Osteoblast (primary cell): ENCODE results near the gene ADORA2A. TPM values are rescaled to one million over a fixed set of nuclear protein-coding genes. Genes with fewer than 3 reads are reported as not detected.

Source experiments
- DNase-seq: peaks from one replicate; pipeline ENCODE4 v3.0.0; 2011; ENCODE audit warnings: low spot score, mixed read lengths; ENCODE audit not compliant: insufficient read length; ENCODE audit errors: missing footprints
- H2AFZ ChIP-seq: 2 replicates; pipeline ENCODE4 v1.6.0; 2011; ENCODE audit warnings: mild to moderate bottlenecking, low read length
- H3K27ac ChIP-seq: 2 replicates; pipeline ENCODE4 v1.5.1; 2011; ENCODE audit warnings: mild to moderate bottlenecking, low read depth, low read length, moderate library complexity
- H3K27me3 ChIP-seq: 2 replicates; pipeline ENCODE4 v1.6.0; 2012; ENCODE audit warnings: mild to moderate bottlenecking, control low read depth, inconsistent platforms, low read length, moderate library complexity; ENCODE audit not compliant: insufficient read depth
- H3K36me3 ChIP-seq: 2 replicates; pipeline ENCODE4 v1.5.1; 2011; ENCODE audit warnings: mild to moderate bottlenecking, low read length, control low read depth, moderate library complexity; ENCODE audit not compliant: insufficient read depth
- H3K4me1 ChIP-seq: 2 replicates; pipeline ENCODE4 v1.5.1; 2011; ENCODE audit warnings: mild to moderate bottlenecking, low read length, control low read depth, moderate library complexity; ENCODE audit not compliant: insufficient read depth
- H3K4me2 ChIP-seq: 2 replicates; pipeline ENCODE4 v1.6.0; 2011; ENCODE audit warnings: mild to moderate bottlenecking, low read length; ENCODE audit not compliant: insufficient read depth
- H3K4me3 ChIP-seq: fragments of 200-600 bp; sonication (generic); 3 replicates; pipeline ENCODE4 v1.5.1; 2012; ENCODE audit warnings: mild to moderate bottlenecking, low read length, inconsistent platforms; ENCODE audit not compliant: insufficient read depth
- H3K79me2 ChIP-seq: 2 replicates; pipeline ENCODE4 v1.6.0; 2012; ENCODE audit warnings: mild to moderate bottlenecking, low read length, control low read depth, inconsistent platforms; ENCODE audit not compliant: insufficient read depth
- H3K9me3 ChIP-seq: 2 replicates; pipeline ENCODE4 v1.5.1; 2011; ENCODE audit warnings: low read depth, low read length, control low read depth
- H4K20me1 ChIP-seq: 2 replicates; pipeline ENCODE4 v1.6.0; 2012; ENCODE audit warnings: mild to moderate bottlenecking, low read length, control low read depth; ENCODE audit not compliant: insufficient read depth
- CTCF ChIP-seq: IDR thresholded peaks from 2 replicates; pipeline ENCODE4 v1.5.1; 2011; ENCODE audit warnings: mild to moderate bottlenecking, low read depth, low read length, moderate library complexity; ENCODE audit errors: extremely low read depth
- total RNA-seq: library from RNA; depleted of rRNA; stranded (reverse); fragments of >200 nt; gene quantifications from 2 replicates; pipeline ENCODE4 v1.2.3, GENCODE V29; 2012

ADORA2A gene
- total RNA-seq, 1 donor: 0.72 TPM

GRCh38 chr22:24390156-24390555 is 37.2 kb upstream of the ADORA2A start:
- Histone ChIP-seq H3K27me3 (no peaks in the 10 kb centered on the region), H3K36me3 (no peaks in the 10 kb centered on the region), H2AFZ (no peak overlapping the region), H3K79me2 (peaks cover 13% of the 10 kb centered on the region), H3K4me2 (no peak overlapping the region), H3K4me3 (no peak overlapping the region), H4K20me1 (no peaks in the 10 kb centered on the region), H3K9me3 (no peaks in the 10 kb centered on the region), H3K4me1 (peaks cover 24% of the 10 kb centered on the region), H3K27ac (peak overlapping the region; percentile 9)
- DNase-seq: no peak
- TF ChIP-seq CTCF: no peak

- Histone ChIP-seq H4K20me1 (no peaks in the 10 kb centered on the region), H3K27ac (peak overlapping the region; percentile 9)
Observed at GRCh38 chr22:24390576-24390975, 36.8 kb upstream of the ADORA2A start.

GRCh38 chr22:24391836-24392217 is 35.6 kb upstream of the ADORA2A start:
- DNase-seq: peak; percentile 68
- no peak for TF ChIP-seq CTCF
- Histone ChIP-seq H3K4me1 (peaks cover 24% of the 10 kb centered on the region), H3K36me3 (peaks cover 11% of the 10 kb centered on the region), H3K27ac (peak overlapping the region; percentile 38), H3K79me2 (peaks cover 13% of the 10 kb centered on the region), H3K27me3 (no peaks in the 10 kb centered on the region), H3K4me3 (no peak overlapping the region), H3K9me3 (no peaks in the 10 kb centered on the region), H2AFZ (no peak overlapping the region), H4K20me1 (no peaks in the 10 kb centered on the region), H3K4me2 (peak overlapping the region; percentile 4)

More at GRCh38 chr22:24390576-24390975, 36.8 kb upstream of the ADORA2A start:
- H3K4me3 ChIP-seq: no peak overlapping the region
- no peaks in the 10 kb centered on the region for H3K9me3 ChIP-seq
- peaks cover 24% of the 10 kb centered on the region for H3K4me1 ChIP-seq
- no peaks in the 10 kb centered on the region for H3K27me3 ChIP-seq
- H2AFZ ChIP-seq: no peak overlapping the region
- peaks cover under 1% of the 10 kb centered on the region for H3K36me3 ChIP-seq
- TF ChIP-seq CTCF: no peak
- peak; percentile 52 for DNase-seq
- no peak overlapping the region for H3K4me2 ChIP-seq
- peaks cover 13% of the 10 kb centered on the region for H3K79me2 ChIP-seq

DNA sequence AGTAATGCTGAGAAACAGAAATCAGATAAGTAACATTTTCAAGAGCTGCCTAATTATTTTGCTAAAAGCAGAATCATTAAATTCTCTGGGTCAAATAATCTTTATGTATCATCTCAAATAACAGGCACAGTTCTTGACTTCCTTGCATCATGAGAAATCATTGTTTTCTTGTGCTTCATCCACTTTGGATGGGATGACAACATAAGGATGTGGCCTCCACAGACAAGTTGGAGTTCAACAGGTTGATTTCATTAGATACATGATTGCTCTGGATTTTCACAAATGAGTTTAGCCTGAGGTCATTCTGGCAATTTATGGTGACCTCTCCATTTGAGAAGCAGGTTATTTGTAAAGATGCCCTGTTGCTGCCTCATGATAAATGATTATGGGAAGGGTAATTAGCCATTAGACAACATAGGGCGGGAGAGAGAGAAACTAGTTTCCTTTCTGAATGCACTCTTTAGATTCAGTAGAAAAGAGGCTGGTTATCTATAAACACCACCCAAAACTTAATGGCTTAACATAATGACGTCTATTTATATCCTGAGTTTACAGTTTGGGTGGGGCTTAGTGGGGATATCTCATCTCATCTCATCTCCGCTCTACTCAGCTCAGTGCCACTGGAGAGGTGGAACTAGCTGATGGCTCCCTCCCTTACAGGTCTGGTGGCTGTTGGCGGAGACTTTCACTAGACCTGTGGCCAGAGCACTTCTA is 35.0 kb upstream of the ADORA2A start:
- no peak for DNase-seq
- H3K4me1 ChIP-seq: peaks cover 24% of the 10 kb centered on the region
- no peak for TF ChIP-seq CTCF
- peaks cover 14% of the 10 kb centered on the region for H3K36me3 ChIP-seq
- H3K4me3 ChIP-seq: no peak overlapping the region
- peaks cover 13% of the 10 kb centered on the region for H3K79me2 ChIP-seq
- H3K4me2 ChIP-seq: peak overlapping the region; percentile 4
- no peaks in the 10 kb centered on the region for H3K9me3 ChIP-seq
- no peaks in the 10 kb centered on the region for H3K27me3 ChIP-seq
- H4K20me1 ChIP-seq: no peaks in the 10 kb centered on the region
- H3K27ac ChIP-seq: peak overlapping the region; percentile 38
- H2AFZ ChIP-seq: no peak overlapping the region
